Urothelium cell line (cell line): ENCODE measurements around the gene TMEM14B.
A peak's percentile ranks its signal among the peaks of the same experiment; 100 is the strongest.
"Not testable (repeated sequence)": the region's sequence is repeated elsewhere in the genome, so short reads cannot be mapped to it uniquely, and the experiment has no call there.

Experiments used
- DNase-seq: peaks from one replicate; pipeline ENCODE4 v3.0.0; 2011; ENCODE audit warnings: low spot score, mixed read lengths
- FAIRE-seq: peaks from 2 replicates; lab custom pipeline; 2011; peaks lifted over from hg19 to GRCh38; lab: Jason Lieb, UNC

TMEM14B gene

GRCh38 chr6:10747251-10747972, at the start of gene TMEM14B:
Gene TMEM14B (plus strand): TSS chr6:10747805. CDS start chr6:10749246, 1,441 bp downstream.
- DNase-seq (peak; percentile 98), FAIRE-seq (no peak)

- DNase-seq = no peak
- no peak for FAIRE-seq
These were observed 33.6 kb upstream of the TMEM14B start for GRCh38 chr6:10713962-10714361.

- no peak for FAIRE-seq
- DNase-seq = no peak
These were observed 28.2 kb upstream of the TMEM14B start for GRCh38 chr6:10719296-10719963.

- no peak for FAIRE-seq
- no peak for DNase-seq
These were observed 27.7 kb upstream of the TMEM14B start for GRCh38 chr6:10719964-10720264.

- no peak for FAIRE-seq
These were observed 27.2 kb upstream of the TMEM14B start for GRCh38 chr6:10720265-10720959.

GRCh38 chr6:10720960-10721849, 26.4 kb upstream of the TMEM14B start:
- not testable (repeated sequence) for FAIRE-seq, DNase-seq

More at GRCh38 chr6:10720265-10720959, 27.2 kb upstream of the TMEM14B start:
- DNase-seq = no peak

- DNase-seq (no peak), FAIRE-seq (no peak)
These were observed 25.6 kb upstream of the TMEM14B start for GRCh38 chr6:10721850-10722569.

GRCh38 chr6:10722570-10722819, 25.1 kb upstream of the TMEM14B start:
- no peak for FAIRE-seq

GRCh38 chr6:10722820-10723566, 24.6 kb upstream of the TMEM14B start, which contains the start of gene TMEM14C:
Gene TMEM14C (plus strand): TSS chr6:10723070. CDS start chr6:10724614, 1,544 bp downstream.
- no peak for FAIRE-seq
- DNase-seq = peak; percentile 95

More at GRCh38 chr6:10722570-10722819, 25.1 kb upstream of the TMEM14B start:
- DNase-seq = no peak

GRCh38 chr6:10723567-10723881, 24.1 kb upstream of the TMEM14B start:
- DNase-seq (no peak), FAIRE-seq (no peak)

- DNase-seq (no peak), FAIRE-seq (no peak)
These were observed 22.6 kb upstream of the TMEM14B start for GRCh38 chr6:10725044-10725443.

- FAIRE-seq (no peak), DNase-seq (no peak)
These were observed 21.9 kb upstream of the TMEM14B start for GRCh38 chr6:10725716-10726115.

- no peak for FAIRE-seq
- no peak for DNase-seq
These were observed 17.4 kb upstream of the TMEM14B start for GRCh38 chr6:10730254-10730653.

GRCh38 chr6:10733151-10733715, 14.4 kb upstream of the TMEM14B start:
- FAIRE-seq (no peak), DNase-seq (no peak)

GRCh38 chr6:10733863-10734262, 13.7 kb upstream of the TMEM14B start:
- FAIRE-seq (no peak), DNase-seq (no peak)

GRCh38 chr6:10736731-10737130, 10.9 kb upstream of the TMEM14B start:
- DNase-seq = no peak
- FAIRE-seq = no peak

GRCh38 chr6:10740061-10740460, 7.5 kb upstream of the TMEM14B start:
- no peak for FAIRE-seq

GRCh38 chr6:10741643-10742042, 6.0 kb upstream of the TMEM14B start:
- FAIRE-seq = not testable (repeated sequence)

More at GRCh38 chr6:10740061-10740460, 7.5 kb upstream of the TMEM14B start:
- no peak for DNase-seq

GRCh38 chr6:10742251-10742650, 5.4 kb upstream of the TMEM14B start:
- no peak for DNase-seq
- FAIRE-seq = no peak

More at GRCh38 chr6:10741643-10742042, 6.0 kb upstream of the TMEM14B start:
- DNase-seq = not testable (repeated sequence)
